GM19043 (cell line): Measurements from ENCODE around the gene HSPG2.

Experiments
- ATAC-seq: cut with Tn5 transposase; IDR thresholded peaks from one replicate; pipeline ENCODE4 v1.9.1; 2021; ENCODE audit warnings: low read depth; ENCODE audit not compliant: unreplicated experiment

Gene HSPG2

GRCh38 chr1:21867451-21867996 is 69.6 kb downstream of the HSPG2 start:
- ATAC-seq: no peak

GRCh38 chr1:21866707-21867043 is 70.4 kb downstream of the HSPG2 start:
- ATAC-seq: no peak

GRCh38 chr1:21865943-21866706 is 71.0 kb downstream of the HSPG2 start:
- ATAC-seq: peak; percentile 87

GRCh38 chr1:21865609-21865942 is 71.5 kb downstream of the HSPG2 start:
- ATAC-seq: no peak

GRCh38 chr1:21864730-21865129 is 72.4 kb downstream of the HSPG2 start:
- no peak for ATAC-seq

- ATAC-seq: no peak
Measured at GRCh38 chr1:21863981-21864380, 73.1 kb downstream of the HSPG2 start.

- no peak for ATAC-seq
Measured at GRCh38 chr1:21861602-21862429, 75.3 kb downstream of the HSPG2 start.

- ATAC-seq: no peak
Measured at GRCh38 chr1:21860971-21861370, 76.1 kb downstream of the HSPG2 start.

GRCh38 chr1:21859669-21860179 is 77.4 kb downstream of the HSPG2 start:
- ATAC-seq: no peak

- no peak for ATAC-seq
Measured at GRCh38 chr1:21857840-21858670, 79.1 kb downstream of the HSPG2 start.

- ATAC-seq: no peak
Measured at GRCh38 chr1:21857142-21857839, 79.8 kb downstream of the HSPG2 start.

- no peak for ATAC-seq
Measured at GRCh38 chr1:21855257-21856096, 81.6 kb downstream of the HSPG2 start.

GRCh38 chr1:21854751-21855131 is 82.4 kb downstream of the HSPG2 start:
- no peak for ATAC-seq

GRCh38 chr1:21854090-21854750 is 82.9 kb downstream of the HSPG2 start:
- no peak for ATAC-seq

- ATAC-seq: no peak
Measured at GRCh38 chr1:21853131-21853427, 84.0 kb downstream of the HSPG2 start.

- ATAC-seq: peak; percentile 84
Measured at GRCh38 chr1:21852282-21853130, 84.6 kb downstream of the HSPG2 start.

GRCh38 chr1:21851430-21852250 is 85.5 kb downstream of the HSPG2 start:
- no peak for ATAC-seq
